K562 (cell line): ENCODE data around the gene CSNK1A1L.

ENCODE experiments used
- ESRRA ChIP-seq: fragments of 450-650 bp; IDR thresholded peaks from 2 replicates; pipeline ENCODE4 v1.6.1; 2014; ENCODE audit warnings: low read depth, mild to moderate bottlenecking, moderate library complexity, borderline replicate concordance
- FOXJ2 ChIP-seq: fragments of 200-800 bp; sonication (Bioruptor generic); IDR thresholded peaks from 2 replicates; pipeline ENCODE4 v1.6.1; 2016; ENCODE audit warnings: missing genetic modification characterization, missing compliant biosample characterization
- L3MBTL2 ChIP-seq: fragments of 450-650 bp; IDR thresholded peaks from 2 replicates; pipeline ENCODE4 v1.6.1; 2016; ENCODE audit warnings: mild to moderate bottlenecking, moderate library complexity
- NR3C1 ChIP-seq: sonication (generic); formaldehyde crosslinking; IDR thresholded peaks from 2 replicates; pipeline ENCODE4 v1.8.1; 2022; ENCODE audit warnings: missing genetic modification reagents
- RAD21 ChIP-seq, 2 experiments: fragments of 250-450 bp in 1 of 2; fragments of 450-650 bp in 1 of 2; sonication (Bioruptor Pico) in 1 of 2; formaldehyde crosslinking in 1 of 2; IDR thresholded peaks in 1 of 2; conservative IDR thresholded peaks in 1 of 2; 2 replicates each; pipeline versions ENCODE4 v1.4.0 to v1.8.0; 2020 to 2022; ENCODE audit warnings: mild to moderate bottlenecking in 2 of 2, moderate library complexity in 1 of 2
- RAD51 ChIP-seq: fragments of 450-650 bp; IDR thresholded peaks from 2 replicates; pipeline ENCODE4 v1.7.1; 2016; ENCODE audit warnings: low read depth, mild to moderate bottlenecking, borderline replicate concordance
- SMARCC2 ChIP-seq: fragments of 450-650 bp; IDR thresholded peaks from 2 replicates; pipeline ENCODE4 v1.6.1; 2017; ENCODE audit warnings: antibody characterized with exemption, moderate library complexity, mild to moderate bottlenecking, low read depth
- TEAD4 ChIP-seq, 2 experiments: sonication (generic) in 1 of 2; formaldehyde crosslinking in 1 of 2; IDR thresholded peaks; 2 replicates each; pipeline versions ENCODE4 v1.6.1 to v1.8.0; 2012 to 2022; ENCODE audit warnings: borderline replicate concordance in 1 of 2, inconsistent platforms in 1 of 2, low read length in 1 of 2, mild to moderate bottlenecking in 1 of 2, missing genetic modification reagents in 1 of 2
- ZKSCAN1 ChIP-seq: fragments of 150-350 bp; IDR thresholded peaks from 2 replicates; pipeline ENCODE4 v1.6.1; 2016; ENCODE audit warnings: low read depth, low read length
- TF ChIP-seq, protein P1 (sequence below): sonication (generic); formaldehyde crosslinking; IDR thresholded peaks from 2 replicates; pipeline ENCODE4 v1.8.1; 2023; ENCODE audit warnings: mild to moderate bottlenecking, missing genetic modification reagents
- TF ChIP-seq, protein P2 (sequence below): fragments of 450-650 bp; IDR thresholded peaks from 2 replicates; pipeline ENCODE4 v1.6.1; 2018; ENCODE audit not compliant: partially characterized antibody

DNA sequence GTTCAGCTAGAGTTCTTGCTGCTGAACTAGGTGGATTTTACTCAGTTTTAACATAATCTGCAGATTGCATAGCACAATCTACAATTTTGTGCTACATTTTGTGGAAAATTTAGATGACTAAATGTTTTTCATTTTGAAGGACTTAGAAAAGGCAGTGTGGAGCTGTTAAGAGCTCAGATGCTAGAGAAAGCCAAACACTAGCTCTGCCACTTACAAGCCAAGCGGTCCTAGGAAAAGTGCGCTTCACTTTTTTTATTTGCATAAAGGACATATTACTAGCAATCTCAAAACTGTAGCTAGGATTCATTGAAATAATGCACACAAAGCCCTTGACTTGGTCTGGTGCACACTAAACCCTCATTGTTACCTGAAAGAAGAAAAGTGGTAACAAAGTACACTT, 8.1 kb upstream of the CSNK1A1L start:
- TF ChIP-seq, protein P1, sequence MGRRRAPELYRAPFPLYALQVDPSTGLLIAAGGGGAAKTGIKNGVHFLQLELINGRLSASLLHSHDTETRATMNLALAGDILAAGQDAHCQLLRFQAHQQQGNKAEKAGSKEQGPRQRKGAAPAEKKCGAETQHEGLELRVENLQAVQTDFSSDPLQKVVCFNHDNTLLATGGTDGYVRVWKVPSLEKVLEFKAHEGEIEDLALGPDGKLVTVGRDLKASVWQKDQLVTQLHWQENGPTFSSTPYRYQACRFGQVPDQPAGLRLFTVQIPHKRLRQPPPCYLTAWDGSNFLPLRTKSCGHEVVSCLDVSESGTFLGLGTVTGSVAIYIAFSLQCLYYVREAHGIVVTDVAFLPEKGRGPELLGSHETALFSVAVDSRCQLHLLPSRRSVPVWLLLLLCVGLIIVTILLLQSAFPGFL (CRISPR knock-in tag), result no peak
- TF ChIP-seq L3MBTL2, result no peak
- TF ChIP-seq SMARCC2, result no peak
- no peak for TF ChIP-seq TEAD4 (IDR thresholded peaks at IDR 0.05; ENCODE audit: low read length)
- TF ChIP-seq TEAD4 (CRISPR knock-in tag; IDR thresholded peaks at IDR 0.05; ENCODE audit: borderline replicate concordance), result no peak
- no peak for TF ChIP-seq ZKSCAN1
- no peak for TF ChIP-seq NR3C1 (CRISPR knock-in tag)
- no peak for TF ChIP-seq RAD51
- TF ChIP-seq RAD21 (CRISPR knock-in tag; conservative IDR thresholded peaks at IDR 0.05 in 1 of 2, IDR thresholded peaks at IDR 0.05 in 1 of 2), result no peak
- TF ChIP-seq, protein P2, sequence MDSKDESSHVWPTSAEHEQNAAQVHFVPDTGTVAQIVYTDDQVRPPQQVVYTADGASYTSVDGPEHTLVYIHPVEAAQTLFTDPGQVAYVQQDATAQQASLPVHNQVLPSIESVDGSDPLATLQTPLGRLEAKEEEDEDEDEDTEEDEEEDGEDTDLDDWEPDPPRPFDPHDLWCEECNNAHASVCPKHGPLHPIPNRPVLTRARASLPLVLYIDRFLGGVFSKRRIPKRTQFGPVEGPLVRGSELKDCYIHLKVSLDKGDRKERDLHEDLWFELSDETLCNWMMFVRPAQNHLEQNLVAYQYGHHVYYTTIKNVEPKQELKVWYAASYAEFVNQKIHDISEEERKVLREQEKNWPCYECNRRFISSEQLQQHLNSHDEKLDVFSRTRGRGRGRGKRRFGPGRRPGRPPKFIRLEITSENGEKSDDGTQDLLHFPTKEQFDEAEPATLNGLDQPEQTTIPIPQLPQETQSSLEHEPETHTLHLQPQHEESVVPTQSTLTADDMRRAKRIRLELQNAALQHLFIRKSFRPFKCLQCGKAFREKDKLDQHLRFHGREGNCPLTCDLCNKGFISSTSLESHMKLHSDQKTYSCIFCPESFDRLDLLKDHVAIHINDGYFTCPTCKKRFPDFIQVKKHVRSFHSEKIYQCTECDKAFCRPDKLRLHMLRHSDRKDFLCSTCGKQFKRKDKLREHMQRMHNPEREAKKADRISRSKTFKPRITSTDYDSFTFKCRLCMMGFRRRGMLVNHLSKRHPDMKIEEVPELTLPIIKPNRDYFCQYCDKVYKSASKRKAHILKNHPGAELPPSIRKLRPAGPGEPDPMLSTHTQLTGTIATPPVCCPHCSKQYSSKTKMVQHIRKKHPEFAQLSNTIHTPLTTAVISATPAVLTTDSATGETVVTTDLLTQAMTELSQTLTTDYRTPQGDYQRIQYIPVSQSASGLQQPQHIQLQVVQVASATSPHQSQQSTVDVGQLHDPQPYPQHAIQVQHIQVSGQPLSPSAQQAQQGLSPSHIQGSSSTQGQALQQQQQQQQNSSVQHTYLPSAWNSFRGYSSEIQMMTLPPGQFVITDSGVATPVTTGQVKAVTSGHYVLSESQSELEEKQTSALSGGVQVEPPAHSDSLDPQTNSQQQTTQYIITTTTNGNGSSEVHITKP, result no peak
- TF ChIP-seq FOXJ2, result no peak
- no peak for TF ChIP-seq ESRRA
